NCI-H345 treated with DMSO at 0.1 percent for 48 hours (cell line): ENCODE results near the gene MCHR2.

Experiments used
- DNase-seq: peaks from one replicate; lab custom pipeline; 2025; ENCODE audit not compliant: unreplicated experiment; lab: John Stamatoyannopoulos, UW

Gene MCHR2

GRCh38 chr6:99905209-99906106 lies 88.6 kb downstream of the MCHR2 start:
- DNase-seq = peak; percentile 33

GRCh38 chr6:99901596-99902384 lies 92.2 kb downstream of the MCHR2 start:
- no peak for DNase-seq

GRCh38 chr6:99894815-99895214 lies 99.2 kb downstream of the MCHR2 start:
- no peak for DNase-seq

- no peak for DNase-seq
Measured at GRCh38 chr6:99887066-99887465, 107.0 kb downstream of the MCHR2 start.

GRCh38 chr6:99885051-99885450 lies 109.0 kb downstream of the MCHR2 start:
- peak; percentile 77 for DNase-seq

GRCh38 chr6:99882128-99882702 lies 111.8 kb downstream of the MCHR2 start:
- no peak for DNase-seq

GRCh38 chr6:99879431-99879830 lies 114.6 kb downstream of the MCHR2 start:
- no peak for DNase-seq

- DNase-seq = no peak
Measured at GRCh38 chr6:99875068-99875467, 119.0 kb downstream of the MCHR2 start.

GRCh38 chr6:99873084-99873483 lies 120.9 kb downstream of the MCHR2 start:
- DNase-seq = no peak

GRCh38 chr6:99871641-99872040 lies 122.4 kb downstream of the MCHR2 start:
- DNase-seq = no peak
